CD4-positive, alpha-beta T cell treated with Interferon alpha-2 for 1 hour (primary cell): ENCODE measurements around the gene KIF19.

Source experiments
- DNase-seq, 2 donors: peaks; one replicate each; pipeline ENCODE4 v3.0.0-alpha.2; 2020 to 2022

Gene KIF19

DNA sequence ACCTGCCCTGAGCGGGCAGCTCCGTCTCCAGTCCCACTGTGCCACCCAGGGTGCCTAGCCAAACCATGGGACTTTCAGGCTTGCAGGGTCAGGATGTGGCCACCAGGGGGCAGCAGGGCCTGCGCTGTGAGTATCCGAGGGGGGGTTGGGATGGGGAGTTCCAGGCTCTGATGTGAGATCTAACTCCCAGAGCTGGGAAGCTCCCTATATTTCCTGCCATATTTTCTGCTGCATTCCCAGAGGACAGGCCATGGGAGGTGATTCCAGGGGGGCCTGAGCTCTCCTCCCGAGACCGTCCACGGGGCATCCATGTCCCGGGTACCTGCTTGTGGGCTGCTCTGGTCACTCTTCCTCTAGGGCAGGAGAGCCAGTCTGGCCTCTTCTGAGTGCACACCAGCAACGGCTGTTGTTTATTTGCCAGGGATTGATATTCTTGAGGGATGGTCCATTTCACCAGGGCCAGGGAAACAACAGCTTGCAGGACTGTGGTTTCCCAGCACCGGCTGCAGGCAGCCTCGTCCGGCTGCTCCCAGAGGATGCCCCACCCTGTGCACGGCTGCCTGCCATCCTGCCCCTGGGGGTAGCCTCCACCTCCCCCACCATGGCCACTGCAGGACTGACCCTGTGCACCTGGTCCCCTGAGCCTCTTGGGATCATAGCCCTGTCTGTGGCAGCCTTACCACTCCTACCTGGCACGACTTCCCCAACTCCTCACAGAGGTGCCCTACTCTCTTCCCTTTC lies 42.5 kb downstream of the KIF19 start:
- DNase-seq: peak; percentile 69 to 81

DNA sequence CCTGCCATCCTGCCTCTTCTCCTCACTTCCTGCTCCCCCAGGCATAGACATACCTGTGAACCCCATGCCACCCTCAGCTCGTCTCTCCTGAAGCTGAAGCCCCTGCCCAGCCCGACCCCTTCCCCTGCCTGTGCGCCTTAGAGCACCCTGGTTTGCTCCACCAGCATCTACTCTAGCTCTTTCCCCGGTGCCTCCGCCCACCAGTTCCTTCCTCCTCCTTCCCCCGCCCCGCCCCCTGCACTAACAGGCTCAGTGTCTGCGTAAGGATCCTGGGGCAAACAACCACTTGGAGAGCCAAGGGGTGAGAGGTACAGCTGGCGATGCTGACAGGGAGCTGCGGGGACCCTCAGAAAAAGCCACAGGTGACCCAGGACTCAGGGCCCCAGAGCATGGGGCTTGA lies 43.2 kb downstream of the KIF19 start:
- peak; percentile 64 to 65 for DNase-seq

DNA sequence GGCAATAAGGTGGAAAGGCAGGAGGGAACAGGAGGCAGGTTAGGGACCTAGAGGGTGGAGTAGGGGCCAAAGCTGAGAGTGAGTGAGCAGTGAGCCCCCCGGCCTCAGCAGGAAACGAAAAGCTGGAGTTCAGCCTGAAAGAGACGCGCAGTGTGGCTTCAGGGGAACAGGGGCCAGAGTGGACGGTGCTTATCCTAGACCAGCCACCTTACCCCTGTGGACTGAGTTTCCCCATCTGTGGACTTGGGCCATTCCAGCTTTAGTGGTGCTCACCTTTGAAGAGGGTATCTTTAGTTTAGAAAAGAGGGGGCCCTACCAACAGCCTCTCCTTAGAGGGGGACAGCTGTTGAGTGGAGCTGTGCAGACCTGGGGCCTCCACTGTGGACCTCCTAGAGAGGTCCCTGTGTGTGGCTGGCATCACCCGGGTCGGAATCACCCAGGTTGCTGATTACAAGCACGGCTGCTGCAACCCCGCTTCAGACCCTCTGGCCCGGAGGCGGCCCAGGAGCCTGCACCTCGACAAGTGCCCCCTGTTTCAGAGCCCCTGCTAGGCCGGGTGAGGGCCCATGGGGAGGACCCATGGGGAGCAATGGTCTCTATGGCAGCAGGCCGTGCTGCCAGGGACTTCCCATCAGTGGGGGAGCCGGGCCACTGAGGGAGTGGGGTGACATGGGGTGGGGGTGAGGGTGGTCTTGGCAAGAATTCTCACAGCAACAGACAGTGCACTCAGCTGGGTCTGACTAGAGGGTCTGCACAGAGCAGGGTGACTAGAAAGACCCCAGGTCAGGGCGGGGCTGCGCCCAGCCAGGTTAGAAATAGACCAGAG lies 43.9 kb downstream of the KIF19 start:
- DNase-seq: no peak

DNA sequence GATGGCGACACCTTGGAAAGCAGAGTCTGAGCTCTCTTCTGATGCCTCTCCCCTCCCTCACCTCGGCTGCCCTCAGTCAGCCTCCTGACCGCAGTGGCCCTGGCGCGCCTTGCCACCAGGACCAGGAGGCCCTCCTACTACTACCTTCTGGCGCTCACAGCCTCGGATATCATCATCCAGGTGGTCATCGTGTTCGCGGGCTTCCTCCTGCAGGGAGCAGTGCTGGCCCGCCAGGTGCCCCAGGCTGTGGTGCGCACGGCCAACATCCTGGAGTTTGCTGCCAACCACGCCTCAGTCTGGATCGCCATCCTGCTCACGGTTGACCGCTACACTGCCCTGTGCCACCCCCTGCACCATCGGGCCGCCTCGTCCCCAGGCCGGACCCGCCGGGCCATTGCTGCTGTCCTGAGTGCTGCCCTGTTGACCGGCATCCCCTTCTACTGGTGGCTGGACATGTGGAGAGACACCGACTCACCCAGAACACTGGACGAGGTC lies 45.7 kb downstream of the KIF19 start:
- no peak for DNase-seq

DNA sequence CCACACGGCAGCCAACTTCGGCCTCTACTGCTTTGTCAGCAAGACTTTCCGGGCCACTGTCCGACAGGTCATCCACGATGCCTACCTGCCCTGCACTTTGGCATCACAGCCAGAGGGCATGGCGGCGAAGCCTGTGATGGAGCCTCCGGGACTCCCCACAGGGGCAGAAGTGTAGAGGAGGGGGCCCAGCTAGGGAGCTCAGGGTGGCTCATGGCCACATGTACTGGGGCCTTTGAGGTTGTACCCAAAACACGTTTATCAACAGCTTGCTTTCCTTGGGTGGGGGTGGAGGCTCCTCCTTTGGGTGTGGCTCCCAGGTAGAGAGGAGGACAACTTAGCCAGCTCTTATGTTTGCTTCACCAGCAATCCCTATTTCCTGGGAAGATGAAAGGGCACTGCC lies 46.4 kb downstream of the KIF19 start:
- no peak for DNase-seq

DNA sequence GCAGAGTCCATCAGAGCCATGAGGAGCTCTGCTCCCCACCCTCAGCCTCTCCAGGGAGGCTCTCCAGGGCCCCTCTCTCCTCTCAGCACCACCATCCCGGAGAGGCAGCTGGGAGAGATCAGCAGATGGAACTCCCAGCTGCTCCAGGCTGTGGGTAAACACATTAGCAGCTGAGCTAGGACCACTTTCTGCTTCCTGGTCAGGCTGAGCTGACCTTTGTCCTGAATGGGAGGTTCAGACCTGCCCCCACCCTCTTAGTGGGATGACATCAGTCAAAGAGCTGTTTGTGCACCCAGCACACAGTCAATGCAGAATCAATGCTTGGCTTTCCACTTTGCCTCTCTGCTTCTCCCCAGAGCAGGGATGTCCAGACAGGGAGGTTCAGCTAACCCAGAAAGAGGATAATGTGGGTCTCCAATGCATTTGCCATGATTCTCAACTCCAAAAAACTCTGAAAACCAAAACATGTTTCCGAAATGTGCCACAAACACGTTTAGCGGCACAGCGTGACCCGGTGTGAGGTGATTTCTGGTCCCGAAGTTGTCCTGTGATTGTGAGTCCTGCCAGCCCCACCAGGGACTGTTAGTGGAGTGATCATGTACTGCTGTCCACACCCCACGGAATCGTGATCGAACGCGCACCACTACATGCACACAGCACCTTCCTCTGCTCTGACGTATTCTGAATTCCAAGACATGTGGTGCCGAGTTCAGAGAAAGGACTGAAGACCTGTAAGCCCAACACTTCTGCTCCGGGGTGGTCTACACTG lies 48.0 kb downstream of the KIF19 start:
- no peak for DNase-seq

DNA sequence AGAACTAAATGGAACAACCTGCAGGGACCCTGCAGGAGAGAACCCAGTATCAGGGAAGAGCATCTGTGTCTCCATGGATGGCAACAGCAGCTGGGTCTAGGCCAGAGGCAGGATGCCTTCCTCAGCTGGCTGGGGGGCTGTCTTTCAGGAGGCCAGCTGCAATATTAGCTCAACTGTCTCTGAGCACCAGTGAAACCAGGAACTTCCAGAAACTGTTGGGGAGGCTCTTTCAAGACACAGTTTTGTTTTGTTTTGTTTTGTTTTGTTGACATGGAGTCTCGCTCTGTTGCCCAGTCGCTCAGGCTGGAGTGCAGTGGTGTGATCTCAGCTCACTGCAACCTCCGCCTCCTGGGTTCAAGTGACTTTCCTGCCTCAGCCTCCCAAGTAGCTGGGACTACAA lies 48.8 kb downstream of the KIF19 start:
- DNase-seq: no peak

DNA sequence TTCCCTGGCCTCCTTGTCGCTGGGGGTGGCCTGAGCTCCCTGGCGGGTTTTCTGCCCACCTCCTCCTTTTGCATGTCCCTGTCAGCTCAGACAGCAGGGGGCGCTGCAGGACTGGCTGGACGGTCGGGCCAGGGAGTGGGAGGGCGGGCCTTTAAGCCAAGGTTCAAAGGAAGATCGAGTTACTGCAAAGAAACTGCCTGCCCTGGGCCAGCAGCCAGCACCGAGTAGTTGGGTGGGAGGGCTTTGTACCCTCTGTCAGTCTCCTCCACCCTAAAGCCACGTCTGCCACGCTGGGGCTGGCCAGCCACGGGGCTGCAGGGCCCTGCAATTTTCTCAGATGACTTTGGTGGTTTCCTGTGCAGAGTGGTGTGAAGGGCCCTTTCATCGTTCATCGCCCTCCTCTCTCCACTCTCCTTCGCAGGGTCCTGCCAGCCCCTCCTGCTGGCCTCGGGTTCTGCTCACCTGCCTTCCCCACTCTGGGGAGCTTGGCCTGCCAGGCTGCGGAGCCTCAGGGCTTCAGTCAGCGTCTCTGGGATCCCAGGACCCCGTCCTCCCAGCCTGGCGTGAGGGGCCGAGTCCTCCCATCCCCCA lies 53.6 kb downstream of the KIF19 start:
- DNase-seq: peak; percentile 86 to 91

DNA sequence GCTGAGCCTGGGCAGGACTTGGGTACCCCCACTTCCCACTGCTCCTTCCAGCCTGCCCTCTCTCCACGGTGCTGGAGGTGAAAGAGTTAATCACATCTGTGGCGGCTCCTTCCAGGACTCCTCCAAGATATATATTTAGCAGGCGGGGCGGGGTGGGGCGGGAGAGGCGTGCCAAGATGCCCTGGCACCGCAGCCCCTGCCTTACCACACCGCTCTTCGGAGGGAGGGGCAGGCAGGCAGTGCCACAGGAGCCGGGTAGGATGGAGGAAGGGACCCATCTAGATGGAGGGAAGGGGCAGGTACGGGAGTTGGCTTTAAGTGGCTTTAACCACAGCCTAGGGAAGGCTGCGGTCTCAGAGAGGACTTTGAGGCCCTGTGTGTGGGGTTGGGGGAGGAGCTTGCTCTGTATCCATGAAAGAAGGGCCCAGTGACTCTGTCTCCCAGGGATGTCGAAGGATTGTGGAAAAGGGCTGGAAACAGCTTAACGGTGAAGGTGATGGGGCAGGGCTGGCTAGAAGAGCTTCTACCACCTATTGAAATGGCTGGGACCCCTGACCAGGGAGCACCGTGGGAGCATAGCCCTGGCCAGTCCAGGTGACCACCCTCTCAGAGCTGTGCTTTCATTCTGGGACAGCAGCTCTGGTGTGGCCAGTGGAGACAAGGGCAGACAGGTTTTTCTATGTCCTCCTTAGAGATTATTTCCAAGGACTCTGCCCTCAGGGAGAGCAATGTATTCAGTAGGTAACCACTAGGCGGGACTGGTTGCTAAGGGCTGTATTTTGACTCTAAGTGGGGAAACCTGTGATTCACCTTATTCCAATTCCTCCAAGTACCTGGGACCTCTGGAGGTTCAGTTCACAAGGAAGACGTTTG lies 54.3 kb downstream of the KIF19 start:
- no peak for DNase-seq

DNA sequence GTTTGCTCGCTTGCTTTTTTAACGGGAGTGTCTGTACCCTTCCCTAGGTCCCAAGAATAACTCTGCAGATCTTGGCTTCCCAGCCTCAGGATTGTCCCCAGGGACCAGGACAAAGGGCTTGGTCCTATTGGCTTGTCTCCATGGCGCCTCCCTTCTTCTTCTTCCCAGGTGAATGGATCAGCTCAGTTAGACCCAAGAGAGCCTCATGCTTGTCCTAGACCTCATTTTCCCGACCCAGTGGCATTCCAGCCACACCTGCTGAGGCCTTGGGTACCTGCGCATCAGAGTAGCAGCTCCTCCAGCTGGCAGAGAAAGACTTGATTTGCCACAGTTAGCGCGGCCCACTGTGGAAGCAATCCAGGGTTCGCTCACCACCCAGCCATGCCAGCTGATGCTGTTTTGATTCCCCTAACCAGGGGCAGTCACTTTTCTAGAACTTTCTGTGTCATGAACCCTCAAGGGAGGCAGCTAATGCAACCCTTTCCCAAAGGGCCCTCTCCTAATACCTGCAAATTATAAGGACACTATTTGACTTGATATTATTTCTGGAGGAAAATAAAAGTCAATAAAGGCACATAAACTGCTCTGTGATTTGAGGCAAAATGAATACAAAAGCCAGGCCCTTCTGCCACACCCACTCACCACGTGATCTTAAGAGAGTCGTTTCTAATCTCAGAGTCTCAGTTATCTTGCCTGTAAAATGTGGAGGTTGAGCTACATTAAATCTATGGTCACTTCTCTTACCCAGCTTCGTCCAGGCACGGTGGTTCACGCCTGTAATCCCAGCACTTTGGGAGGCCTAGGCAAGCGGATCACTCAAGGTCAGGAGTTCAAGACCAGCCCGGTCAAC lies 55.2 kb downstream of the KIF19 start:
- DNase-seq: no peak

DNA sequence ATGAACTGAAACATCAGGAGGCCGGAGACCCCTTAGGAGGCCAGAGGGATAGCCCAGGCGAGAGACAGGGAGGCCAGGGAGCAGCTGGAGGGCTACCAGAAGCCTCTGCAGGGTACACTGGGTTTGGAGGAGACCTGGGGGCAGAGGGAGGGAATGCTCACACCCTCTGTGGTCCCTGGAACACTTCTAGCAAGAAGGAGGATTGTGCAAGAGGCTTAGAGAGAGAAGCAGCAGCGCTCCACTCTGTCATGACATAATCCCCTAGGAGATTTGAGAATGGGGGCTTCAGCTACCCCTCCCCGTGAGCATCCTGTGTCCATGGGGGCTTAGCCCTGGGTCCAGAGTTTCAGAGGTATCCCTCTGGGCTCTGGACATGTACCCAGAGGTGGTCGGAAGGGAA lies 57.1 kb downstream of the KIF19 start:
- no peak for DNase-seq

DNA sequence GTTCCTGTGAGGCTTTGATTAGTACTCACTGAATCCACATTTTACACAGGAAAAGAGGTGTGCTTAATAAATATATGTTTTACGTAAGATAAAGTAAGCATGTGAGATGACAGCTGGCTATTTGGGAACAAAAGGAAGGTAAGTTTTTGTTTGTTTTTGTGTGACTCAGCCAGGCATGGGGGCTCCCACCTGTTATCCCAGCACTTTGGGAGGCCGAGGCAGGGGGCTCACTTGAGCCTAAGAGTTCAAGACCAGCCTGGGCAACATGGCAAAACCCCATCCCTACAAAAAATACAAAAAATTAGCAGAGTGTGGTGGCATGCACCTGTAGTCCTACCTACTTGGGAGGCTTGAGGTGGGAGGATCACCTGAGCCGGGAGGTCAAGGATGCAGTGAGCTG lies 59.2 kb downstream of the KIF19 start:
- no peak for DNase-seq

DNA sequence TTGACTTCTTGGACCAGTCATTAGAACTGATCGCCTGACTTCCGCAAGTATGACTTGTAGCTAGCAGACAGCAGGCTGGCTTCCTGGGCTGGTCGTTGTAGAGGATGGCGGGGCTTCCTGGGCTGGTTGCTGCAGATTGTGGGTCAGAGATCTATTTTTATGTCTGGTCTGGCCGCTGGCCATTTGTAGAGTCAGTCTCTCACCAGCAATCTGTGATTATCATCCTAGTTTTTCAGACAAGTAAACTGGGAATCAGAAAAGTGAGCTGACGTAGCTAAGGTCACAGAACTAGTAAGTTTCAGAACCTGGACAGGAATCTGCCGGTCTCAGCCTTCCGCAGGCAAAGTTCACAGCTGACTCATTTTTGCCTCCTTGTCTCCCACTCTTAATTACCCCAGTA lies 60.4 kb downstream of the KIF19 start:
- DNase-seq: no peak

DNA sequence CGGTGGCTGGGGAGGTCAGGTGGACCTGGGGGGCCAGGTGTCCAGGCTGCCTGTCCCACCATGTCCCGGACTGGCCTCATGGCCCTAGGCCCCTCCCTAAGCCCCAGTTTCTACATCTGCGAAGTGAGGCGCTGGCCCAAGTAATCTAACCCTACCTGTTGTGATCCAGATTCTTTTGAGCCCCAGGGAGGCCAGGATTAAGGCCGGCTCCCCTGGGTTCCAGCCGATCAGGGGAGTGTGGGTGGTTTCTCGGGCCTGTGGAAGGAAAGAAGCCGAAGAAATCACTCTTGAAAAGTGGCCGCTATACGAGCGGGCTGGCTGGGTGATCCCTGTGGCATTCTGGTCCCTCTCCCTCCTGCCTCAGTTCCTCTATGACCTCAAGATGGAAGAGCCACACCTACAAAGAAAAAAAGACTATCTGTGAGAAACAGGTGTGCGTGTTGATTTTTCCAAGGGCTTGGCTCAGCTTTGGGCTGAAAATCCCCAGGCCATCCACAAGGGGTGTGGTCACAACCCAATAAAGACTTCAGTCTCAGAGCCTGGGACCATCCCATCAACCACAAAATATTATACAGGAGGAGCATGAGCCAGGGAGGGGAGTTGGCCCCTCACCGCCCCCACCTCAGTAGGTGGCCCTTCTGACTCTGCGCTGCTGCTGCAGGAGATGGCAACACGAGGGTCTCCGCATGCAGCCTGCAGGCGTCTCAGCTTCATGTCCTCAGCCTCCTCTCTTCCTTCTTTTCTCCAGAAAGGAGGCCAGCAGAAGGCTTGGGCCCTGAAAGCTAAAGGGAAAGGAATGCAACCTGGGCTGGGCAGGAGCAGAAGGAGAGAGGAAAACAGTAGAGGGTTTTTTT lies 61.6 kb downstream of the KIF19 start:
- DNase-seq: no peak

DNA sequence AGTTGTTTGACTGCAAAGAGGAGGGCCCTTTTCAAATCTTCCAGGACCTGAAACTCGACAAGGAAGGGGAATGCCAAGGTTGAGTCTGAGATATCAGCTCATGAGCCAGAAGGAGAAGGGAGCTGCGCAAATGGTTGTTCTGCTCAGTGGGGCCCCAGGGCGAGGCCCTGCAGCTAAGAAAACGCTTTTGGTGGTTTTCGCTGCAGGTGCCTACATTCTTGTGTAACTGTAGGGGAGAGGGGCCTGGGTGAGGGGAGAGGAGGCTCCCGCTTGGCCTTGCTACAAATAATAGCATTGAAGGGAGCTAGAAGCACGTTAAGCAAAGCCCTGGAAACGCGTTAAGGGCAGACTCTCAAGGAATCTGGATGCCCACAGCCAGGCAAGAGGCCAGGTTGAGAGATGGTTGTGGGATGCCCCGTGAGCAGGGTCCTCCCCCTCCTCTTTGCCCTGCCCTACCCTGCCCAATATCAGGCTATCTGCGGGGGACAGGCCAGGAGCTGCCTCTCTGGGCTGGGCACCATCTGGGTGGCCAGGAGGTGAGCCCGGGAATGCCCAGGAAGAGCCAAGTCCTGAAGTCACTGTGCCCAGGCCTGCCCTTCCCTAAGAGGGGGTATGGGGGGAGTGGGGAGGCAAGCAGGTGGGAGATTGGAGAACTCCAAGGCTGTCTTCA lies 63.2 kb downstream of the KIF19 start:
- no peak for DNase-seq

DNA sequence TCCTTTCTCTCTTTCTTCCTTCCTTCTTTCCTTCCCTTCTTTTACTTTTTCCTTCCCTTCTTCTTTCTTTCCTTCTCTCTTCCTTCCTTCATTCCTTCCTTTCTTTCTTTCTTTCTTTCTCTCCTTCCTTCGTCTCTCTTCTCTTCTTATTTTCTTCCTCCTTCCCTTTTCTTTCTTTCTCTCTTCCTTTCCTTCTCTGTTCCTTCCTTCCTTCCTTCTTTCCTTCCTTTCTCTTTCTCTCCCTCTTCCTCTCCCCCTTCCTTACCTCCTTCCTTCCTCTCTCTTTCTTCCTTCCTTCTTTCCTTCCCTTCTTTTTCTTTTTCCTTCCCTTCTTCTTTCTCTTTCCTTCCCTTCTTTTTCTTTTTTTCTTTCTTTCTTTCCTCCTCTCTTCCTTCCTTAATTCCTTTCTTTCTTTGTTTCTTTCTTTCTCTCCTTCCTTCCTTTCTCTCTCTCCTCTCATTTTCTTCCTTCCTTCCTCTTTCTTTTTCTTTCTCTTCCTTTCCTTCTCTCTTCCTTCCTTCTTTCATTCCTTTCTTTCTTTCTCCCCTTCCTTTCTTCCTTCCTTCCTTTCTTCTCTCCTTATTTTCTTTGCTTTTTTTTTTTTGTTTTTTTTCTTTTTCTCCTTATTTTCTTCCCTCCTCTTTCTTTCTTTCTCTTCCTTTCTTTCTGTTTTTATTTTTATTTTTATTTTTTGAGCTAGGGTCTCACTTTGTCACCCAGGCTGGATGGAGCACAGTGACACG lies 64.1 kb downstream of the KIF19 start:
- no peak for DNase-seq

DNA sequence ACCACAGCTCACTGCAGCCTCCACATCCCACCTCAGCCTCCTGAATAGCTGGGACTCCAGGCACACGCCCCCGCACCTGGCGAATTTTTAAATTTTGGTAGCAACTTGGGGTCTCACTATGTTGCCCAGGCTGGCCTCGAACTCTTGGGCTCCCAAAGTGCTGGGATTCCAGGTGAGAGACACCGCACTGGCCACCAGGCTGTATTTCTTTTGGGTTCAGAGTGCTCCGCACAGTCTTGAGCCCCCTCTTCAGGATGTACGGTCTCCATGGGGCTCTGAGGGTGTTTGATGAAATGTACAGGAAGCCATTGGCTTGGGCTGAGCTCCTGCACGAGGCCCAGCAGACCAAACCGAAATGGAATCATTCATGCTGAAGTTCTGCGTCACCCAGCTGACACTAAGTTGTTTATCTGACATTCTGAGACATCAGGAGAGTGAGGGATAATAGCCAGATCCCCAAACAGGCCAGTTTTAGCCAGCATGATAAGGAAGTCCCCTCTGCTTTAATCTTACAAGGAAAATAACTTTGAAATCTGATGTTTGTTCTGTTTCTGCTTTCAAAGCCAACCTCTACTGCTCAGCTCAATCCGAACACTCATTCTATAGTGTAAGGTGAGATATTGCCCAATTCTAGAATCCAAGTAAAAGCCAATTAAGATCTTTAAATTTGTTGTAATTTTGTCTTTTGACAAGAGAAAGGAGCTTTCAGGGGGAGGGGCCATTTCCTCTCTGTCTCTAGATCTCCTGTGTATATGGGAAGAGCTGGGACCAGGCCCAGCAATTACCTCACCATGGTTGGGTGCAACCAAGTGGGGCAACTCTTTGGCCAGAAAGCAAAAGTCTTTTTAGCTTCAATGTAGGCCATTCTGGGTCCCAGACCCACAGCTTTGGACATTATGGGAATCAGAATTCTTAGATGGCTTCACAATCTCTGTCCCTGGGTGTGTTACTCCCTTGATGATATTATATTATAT lies 64.9 kb downstream of the KIF19 start:
- DNase-seq: no peak
